HEK293 (cell line): Measurements from ENCODE around the gene HERC2.

Experiments
- ZFP41 ChIP-seq: fragments of 450-650 bp; formaldehyde crosslinking; IDR thresholded peaks from 2 replicates; pipeline ENCODE4 v1.5.1; 2016; ENCODE audit warnings: missing biosample characterization, missing genetic modification characterization, borderline replicate concordance
- ZNF274 ChIP-seq, 2 experiments: fragments of 200-500 bp in 1 of 2; fragments of 450-650 bp in 1 of 2; sonication (Bioruptor generic) in 1 of 2; formaldehyde crosslinking in 1 of 2; IDR thresholded peaks; 2 replicates each; pipeline versions ENCODE4 v1.5.1 to v1.6.1; 2014 to 2016; ENCODE audit warnings: borderline replicate concordance in 1 of 2, inconsistent platforms in 1 of 2, low read length in 1 of 2, missing biosample characterization in 1 of 2, missing genetic modification characterization in 1 of 2
- ZNF292 ChIP-seq: fragments of 450-650 bp; formaldehyde crosslinking; IDR thresholded peaks from 2 replicates; pipeline ENCODE4 v1.5.1; 2016; ENCODE audit warnings: low read depth, missing biosample characterization, missing genetic modification characterization, borderline replicate concordance
- ZNF664 ChIP-seq: fragments of 450-650 bp; formaldehyde crosslinking; IDR thresholded peaks from 2 replicates; pipeline ENCODE4 v1.5.1; 2016; ENCODE audit warnings: missing biosample characterization, missing genetic modification characterization
- TF ChIP-seq, protein P1 (sequence below): sonication (generic); formaldehyde crosslinking; IDR thresholded peaks from 2 replicates; pipeline ENCODE4 v1.8.1; 2022; ENCODE audit warnings: mild to moderate bottlenecking, moderate library complexity, missing genetic modification reagents
- TF ChIP-seq, protein P2 (sequence below): fragments of 450-650 bp; formaldehyde crosslinking; IDR thresholded peaks from 2 replicates; pipeline ENCODE4 v1.5.1; 2016; ENCODE audit warnings: missing biosample characterization, missing genetic modification characterization
- TF ChIP-seq, protein P3 (sequence below): fragments of 450-650 bp; IDR thresholded peaks from 2 replicates; pipeline ENCODE4 v1.5.1; 2018; ENCODE audit warnings: missing biosample characterization, mild to moderate bottlenecking, missing genetic modification characterization
- TF ChIP-seq, protein P4 (sequence below): fragments of 450-650 bp; formaldehyde crosslinking; IDR thresholded peaks from 2 replicates; pipeline ENCODE4 v1.5.1; 2016; ENCODE audit warnings: missing biosample characterization, missing genetic modification characterization

DNA sequence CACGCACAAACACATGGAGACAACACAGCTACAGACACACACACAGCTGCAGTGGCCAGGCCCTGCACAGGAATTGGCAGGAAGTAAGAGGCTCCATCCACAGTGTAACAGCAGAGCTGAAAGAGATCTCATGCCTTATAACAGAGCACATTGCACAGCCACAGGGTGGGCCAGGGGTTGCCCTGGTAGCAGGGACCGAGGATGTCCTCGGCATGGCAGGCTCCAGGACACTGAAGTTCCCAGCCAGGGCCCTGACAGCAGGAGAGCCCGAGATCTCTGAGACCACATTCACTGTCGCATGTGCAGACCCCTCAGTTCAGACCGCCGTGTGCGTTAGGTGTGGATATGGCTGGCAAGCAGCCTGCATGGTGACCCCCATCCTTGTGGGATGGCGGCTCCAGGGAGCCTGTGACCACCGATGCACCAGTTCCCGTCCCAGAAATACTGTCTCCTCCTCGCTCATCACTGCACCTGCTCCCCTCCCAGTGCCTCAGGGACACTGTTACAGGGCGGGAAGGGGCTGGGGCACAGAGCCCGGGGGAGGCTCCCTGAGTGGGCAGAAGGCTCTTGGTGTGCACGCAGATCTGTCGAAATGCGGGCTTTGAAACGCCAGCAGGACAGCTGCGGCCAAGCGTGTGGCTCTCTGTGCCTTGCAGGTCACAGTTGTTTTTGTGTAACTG, 221.3 kb downstream of the HERC2 start:
- TF ChIP-seq, protein P1, sequence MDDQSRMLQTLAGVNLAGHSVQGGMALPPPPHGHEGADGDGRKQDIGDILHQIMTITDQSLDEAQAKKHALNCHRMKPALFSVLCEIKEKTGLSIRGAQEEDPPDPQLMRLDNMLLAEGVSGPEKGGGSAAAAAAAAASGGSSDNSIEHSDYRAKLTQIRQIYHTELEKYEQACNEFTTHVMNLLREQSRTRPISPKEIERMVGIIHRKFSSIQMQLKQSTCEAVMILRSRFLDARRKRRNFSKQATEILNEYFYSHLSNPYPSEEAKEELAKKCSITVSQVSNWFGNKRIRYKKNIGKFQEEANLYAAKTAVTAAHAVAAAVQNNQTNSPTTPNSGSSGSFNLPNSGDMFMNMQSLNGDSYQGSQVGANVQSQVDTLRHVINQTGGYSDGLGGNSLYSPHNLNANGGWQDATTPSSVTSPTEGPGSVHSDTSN (CRISPR knock-in tag), result no peak
- no peak for TF ChIP-seq ZNF274 (IDR thresholded peaks at IDR 0.05; ENCODE audit: low read length)
- no peak for TF ChIP-seq ZNF274 (tag by site-specific recombination; IDR thresholded peaks at IDR 0.05; ENCODE audit: borderline replicate concordance)
- TF ChIP-seq ZNF664 (tag by site-specific recombination), result no peak
- no peak for TF ChIP-seq ZNF292 (tag by site-specific recombination)
- TF ChIP-seq, protein P2, sequence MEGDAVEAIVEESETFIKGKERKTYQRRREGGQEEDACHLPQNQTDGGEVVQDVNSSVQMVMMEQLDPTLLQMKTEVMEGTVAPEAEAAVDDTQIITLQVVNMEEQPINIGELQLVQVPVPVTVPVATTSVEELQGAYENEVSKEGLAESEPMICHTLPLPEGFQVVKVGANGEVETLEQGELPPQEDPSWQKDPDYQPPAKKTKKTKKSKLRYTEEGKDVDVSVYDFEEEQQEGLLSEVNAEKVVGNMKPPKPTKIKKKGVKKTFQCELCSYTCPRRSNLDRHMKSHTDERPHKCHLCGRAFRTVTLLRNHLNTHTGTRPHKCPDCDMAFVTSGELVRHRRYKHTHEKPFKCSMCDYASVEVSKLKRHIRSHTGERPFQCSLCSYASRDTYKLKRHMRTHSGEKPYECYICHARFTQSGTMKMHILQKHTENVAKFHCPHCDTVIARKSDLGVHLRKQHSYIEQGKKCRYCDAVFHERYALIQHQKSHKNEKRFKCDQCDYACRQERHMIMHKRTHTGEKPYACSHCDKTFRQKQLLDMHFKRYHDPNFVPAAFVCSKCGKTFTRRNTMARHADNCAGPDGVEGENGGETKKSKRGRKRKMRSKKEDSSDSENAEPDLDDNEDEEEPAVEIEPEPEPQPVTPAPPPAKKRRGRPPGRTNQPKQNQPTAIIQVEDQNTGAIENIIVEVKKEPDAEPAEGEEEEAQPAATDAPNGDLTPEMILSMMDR (tag by site-specific recombination), result no peak
- no peak for TF ChIP-seq ZFP41 (tag by site-specific recombination)
- TF ChIP-seq, protein P3, sequence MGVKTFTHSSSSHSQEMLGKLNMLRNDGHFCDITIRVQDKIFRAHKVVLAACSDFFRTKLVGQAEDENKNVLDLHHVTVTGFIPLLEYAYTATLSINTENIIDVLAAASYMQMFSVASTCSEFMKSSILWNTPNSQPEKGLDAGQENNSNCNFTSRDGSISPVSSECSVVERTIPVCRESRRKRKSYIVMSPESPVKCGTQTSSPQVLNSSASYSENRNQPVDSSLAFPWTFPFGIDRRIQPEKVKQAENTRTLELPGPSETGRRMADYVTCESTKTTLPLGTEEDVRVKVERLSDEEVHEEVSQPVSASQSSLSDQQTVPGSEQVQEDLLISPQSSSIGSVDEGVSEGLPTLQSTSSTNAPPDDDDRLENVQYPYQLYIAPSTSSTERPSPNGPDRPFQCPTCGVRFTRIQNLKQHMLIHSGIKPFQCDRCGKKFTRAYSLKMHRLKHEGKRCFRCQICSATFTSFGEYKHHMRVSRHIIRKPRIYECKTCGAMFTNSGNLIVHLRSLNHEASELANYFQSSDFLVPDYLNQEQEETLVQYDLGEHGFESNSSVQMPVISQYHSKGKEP (tag by site-specific recombination), result no peak
- TF ChIP-seq, protein P4, sequence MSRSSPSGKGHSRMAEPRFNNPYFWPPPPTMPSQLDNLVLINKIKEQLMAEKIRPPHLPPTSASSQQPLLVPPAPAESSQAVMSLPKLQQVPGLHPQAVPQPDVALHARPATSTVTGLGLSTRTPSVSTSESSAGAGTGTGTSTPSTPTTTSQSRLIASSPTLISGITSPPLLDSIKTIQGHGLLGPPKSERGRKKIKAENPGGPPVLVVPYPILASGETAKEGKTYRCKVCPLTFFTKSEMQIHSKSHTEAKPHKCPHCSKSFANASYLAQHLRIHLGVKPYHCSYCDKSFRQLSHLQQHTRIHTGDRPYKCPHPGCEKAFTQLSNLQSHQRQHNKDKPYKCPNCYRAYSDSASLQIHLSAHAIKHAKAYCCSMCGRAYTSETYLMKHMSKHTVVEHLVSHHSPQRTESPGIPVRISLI (tag by site-specific recombination), result no peak
